Endothelial cell of umbilical vein (primary cell): ENCODE results near the gene GLMN. TPM values are rescaled to one million over a fixed set of nuclear protein-coding genes. Genes with fewer than 3 reads are reported as not detected.

ENCODE experiments used
- BruUV-seq: library from RNA; stranded (reverse); fragments of 400-500 nt; replicated peaks from 2 replicates; lab custom pipeline; 2021; lab: Mats Ljungman, UMichigan
- CTCF ChIA-PET: fragments of 300-600, 350-600 bp; sonication (Branson Sonifier 250); formaldehyde crosslinking; loops from one replicate; lab custom pipeline; 2021; ENCODE audit warnings: antibody characterized with exemption, inconsistent platforms; lab: Charles Lee
- POLR2A ChIA-PET: fragments of 300-600, 350-600 bp; sonication (Branson Sonifier 250); formaldehyde crosslinking; loops from one replicate; lab custom pipeline; 2021; ENCODE audit warnings: antibody characterized with exemption, inconsistent platforms; lab: Charles Lee
- DNase-seq: peaks from one replicate; pipeline ENCODE4 v3.0.0-alpha.2; 2011; ENCODE audit warnings: low read depth, low spot score
- FAIRE-seq: peaks from 2 replicates; lab custom pipeline; 2011; peaks lifted over from hg19 to GRCh38; lab: Jason Lieb, UNC
- H2AFZ ChIP-seq: 2 replicates; pipeline ENCODE4 v1.6.0; 2012; ENCODE audit warnings: low read depth, low read length, control low read depth, inconsistent platforms
- H3K27ac ChIP-seq: 2 replicates; pipeline ENCODE4 v1.5.1; 2011; ENCODE audit warnings: low read depth, mild to moderate bottlenecking, control low read depth, low read length, moderate library complexity; ENCODE audit not compliant: insufficient read depth
- H3K27me3 ChIP-seq, 2 experiments: 2 replicates each; pipeline versions ENCODE4 v1.6.0 to v1.6.1; 2011; ENCODE audit warnings: low read length in 2 of 2, mixed read lengths in 1 of 2; ENCODE audit not compliant: control insufficient read depth in 2 of 2, insufficient read depth in 2 of 2
- H3K36me3 ChIP-seq, 2 experiments: 2 replicates in 1 of 2; 3 replicates in 1 of 2; pipeline ENCODE4 v1.5.1; 2011; ENCODE audit warnings: low read length in 2 of 2, mild to moderate bottlenecking in 1 of 2, moderate library complexity in 1 of 2; ENCODE audit not compliant: control insufficient read depth in 2 of 2, insufficient read depth in 2 of 2; ENCODE audit errors: extremely low read depth in 1 of 2
- H3K4me1 ChIP-seq: 3 replicates; pipeline ENCODE4 v1.5.1; 2011; ENCODE audit warnings: mild to moderate bottlenecking, low read length; ENCODE audit not compliant: control insufficient read depth, insufficient read depth; ENCODE audit errors: extremely low read depth
- H3K4me2 ChIP-seq: 2 replicates; pipeline ENCODE4 v1.6.1; 2011; ENCODE audit warnings: low read length, control low read depth, mixed read lengths; ENCODE audit not compliant: insufficient read depth
- H3K4me3 ChIP-seq, 3 experiments: fragments of 200-600 bp in 1 of 3; sonication (generic), shearing (Covaris generic) in 1 of 3; replicated peaks in 1 of 3; 2 replicates each; pipeline ENCODE4 v1.5.1; 2011 to 2016; ENCODE audit warnings: control low read depth in 3 of 3, low read length in 3 of 3, mild to moderate bottlenecking in 2 of 3, inconsistent platforms in 1 of 3, low read depth in 1 of 3, moderate library complexity in 1 of 3; ENCODE audit not compliant: insufficient read depth in 1 of 3
- H3K79me2 ChIP-seq: 2 replicates; pipeline ENCODE4 v1.6.0; 2012; ENCODE audit warnings: low read length, inconsistent platforms; ENCODE audit not compliant: control insufficient read depth, insufficient read depth
- H3K9ac ChIP-seq: replicated peaks from 2 replicates; pipeline ENCODE3; 2011; ENCODE audit warnings: low read length, control low read depth; ENCODE audit not compliant: insufficient read depth; ENCODE audit errors: extremely low read depth
- H3K9me1 ChIP-seq: replicated peaks from 3 replicates; pipeline ENCODE4 v1.6.0; 2011; ENCODE audit warnings: mild to moderate bottlenecking, low read length; ENCODE audit not compliant: control insufficient read depth, insufficient read depth; ENCODE audit errors: extremely low read depth
- H3K9me3 ChIP-seq: replicated peaks from 2 replicates; pipeline ENCODE4 v1.5.1; 2012; ENCODE audit warnings: low read length, inconsistent platforms; ENCODE audit not compliant: control insufficient read depth, insufficient read depth
- H4K20me1 ChIP-seq: replicated peaks from 2 replicates; pipeline ENCODE3; 2011; ENCODE audit warnings: mild to moderate bottlenecking, low read length; ENCODE audit not compliant: control insufficient read depth, insufficient read depth; ENCODE audit errors: extremely low read depth
- EZH2 ChIP-seq: IDR thresholded peaks from 2 replicates; pipeline ENCODE4 v1.6.1; 2012; ENCODE audit warnings: borderline replicate concordance, low read depth, mild to moderate bottlenecking, moderate library complexity, low read length, inconsistent platforms; ENCODE audit not compliant: severe bottlenecking
- FOS ChIP-seq: IDR thresholded peaks from 2 replicates; pipeline ENCODE4 v1.6.1; 2011; ENCODE audit warnings: mild to moderate bottlenecking, low read length, moderate library complexity, borderline replicate concordance; ENCODE audit not compliant: insufficient read depth
- GATA2 ChIP-seq: IDR thresholded peaks from 2 replicates; pipeline ENCODE4 v1.7.0; 2011; ENCODE audit warnings: low read depth, mild to moderate bottlenecking, moderate library complexity, mixed read lengths, low read length; ENCODE audit not compliant: insufficient read length, insufficient read depth
- JUN ChIP-seq: IDR thresholded peaks from 2 replicates; pipeline ENCODE4 v1.6.1; 2011; ENCODE audit warnings: borderline replicate concordance, low read depth; ENCODE audit not compliant: insufficient read length, insufficient read depth
- MYC ChIP-seq: IDR thresholded peaks from one replicate; pipeline ENCODE4 v1.6.1; 2011; ENCODE audit warnings: mild to moderate bottlenecking, low read depth, low read length
- POLR2A ChIP-seq: IDR thresholded peaks from 2 replicates; pipeline ENCODE4 v1.6.1; 2012; ENCODE audit warnings: low read depth, mild to moderate bottlenecking, control low read depth, low read length
- POLR2AphosphoS5 ChIP-seq: IDR thresholded peaks from 2 replicates; pipeline ENCODE4 v1.6.1; 2012; ENCODE audit warnings: low read depth, mild to moderate bottlenecking, control low read depth, low read length, moderate library complexity; ENCODE audit not compliant: insufficient read depth
- dilution Hi-C: fragments of 300-500 bp; cut with MboI; formaldehyde crosslinking; loops from one replicate; pipeline ENCODE4 v1.15.0; 2019; ENCODE audit warnings: low sequenced_read_pairs; ENCODE audit not compliant: extremely low pct_ligation_motif_present
- intact Hi-C: fragments of 100-400 bp; cut with micrococcal nuclease; formaldehyde crosslinking; loops from one replicate; pipeline ENCODE4 v1.10.0; 2022
- polyA plus RNA-seq, 4 experiments: library from polyadenylated mRNA; depleted of rRNA in 3 of 4; stranded (reverse) in 3 of 4; unstranded in 1 of 4; fragments of >200 nt; gene quantifications; 2 replicates each; pipeline versions ENCODE4 v1.2.1 to v1.2.3, GENCODE V29; 2011 to 2012; ENCODE audit warnings: missing spikeins in 1 of 4
- total RNA-seq: library from RNA; stranded (reverse); gene quantifications from 2 replicates; pipeline ENCODE4 v1.2.3, GENCODE V29; 2021
- TF ChIP-seq, protein P1 (sequence below), 2 donors: IDR thresholded peaks; 1 replicate in 1 of 2; 2 replicates in 1 of 2; pipeline ENCODE4 v1.5.1; 2011; ENCODE audit warnings: low read length in 2 of 2, mild to moderate bottlenecking in 2 of 2, moderate library complexity in 2 of 2, control low read depth in 1 of 2, inconsistent platforms in 1 of 2, low read depth in 1 of 2; ENCODE audit not compliant: insufficient read depth in 1 of 2; ENCODE audit errors: extremely low read depth in 1 of 2
- TF ChIP-seq, protein P2 (sequence below): IDR thresholded peaks from 2 replicates; pipeline ENCODE4 v1.6.1; 2011; ENCODE audit not compliant: insufficient read depth, insufficient read length

GLMN gene
- total and polyA plus RNA-seq, 2 donors (not counting 3 experiments of a cell fraction or from before 2014, with no cell fraction given): 2.4 to 13.2 TPM

DNA sequence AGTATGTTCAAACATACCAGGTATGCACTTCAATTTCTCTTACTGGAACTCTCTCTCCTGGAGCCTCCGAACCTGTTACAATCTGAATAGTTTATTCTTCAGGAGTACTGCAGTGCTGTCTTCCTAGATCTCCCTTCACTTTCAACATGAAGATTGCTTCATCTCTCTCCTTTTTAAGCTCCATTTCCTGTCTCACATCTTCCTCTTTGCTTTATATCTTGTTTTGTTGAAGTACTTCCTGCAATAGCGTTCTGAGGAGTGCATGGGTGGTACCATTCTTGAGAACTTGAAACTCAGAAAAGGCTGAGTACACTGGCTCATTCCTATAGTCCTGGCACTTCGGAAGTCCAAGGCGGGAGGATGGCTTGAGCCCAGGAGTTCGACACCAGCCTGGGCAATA is 96.8 kb downstream of the GLMN start:
- no peaks in the 10 kb centered on the region for H3K79me2 ChIP-seq
- no peak overlapping the region for H3K27ac ChIP-seq
- no peaks in the 10 kb centered on the region for H4K20me1 ChIP-seq
- H3K4me1 ChIP-seq: no peaks in the 10 kb centered on the region
- BruUV-seq: no TSS peak
- H3K4me2 ChIP-seq: no peak overlapping the region
- H3K4me3 ChIP-seq: no peak overlapping the region
- dilution Hi-C loops (no loop called here), intact Hi-C loops (no loop called here)
- TF ChIP-seq MYC (no peak), POLR2AphosphoS5 (no peak), GATA2 (no peak), POLR2A (no peak), EZH2 (no peak), JUN (no peak), FOS (no peak)
- TF ChIP-seq, protein P1, sequence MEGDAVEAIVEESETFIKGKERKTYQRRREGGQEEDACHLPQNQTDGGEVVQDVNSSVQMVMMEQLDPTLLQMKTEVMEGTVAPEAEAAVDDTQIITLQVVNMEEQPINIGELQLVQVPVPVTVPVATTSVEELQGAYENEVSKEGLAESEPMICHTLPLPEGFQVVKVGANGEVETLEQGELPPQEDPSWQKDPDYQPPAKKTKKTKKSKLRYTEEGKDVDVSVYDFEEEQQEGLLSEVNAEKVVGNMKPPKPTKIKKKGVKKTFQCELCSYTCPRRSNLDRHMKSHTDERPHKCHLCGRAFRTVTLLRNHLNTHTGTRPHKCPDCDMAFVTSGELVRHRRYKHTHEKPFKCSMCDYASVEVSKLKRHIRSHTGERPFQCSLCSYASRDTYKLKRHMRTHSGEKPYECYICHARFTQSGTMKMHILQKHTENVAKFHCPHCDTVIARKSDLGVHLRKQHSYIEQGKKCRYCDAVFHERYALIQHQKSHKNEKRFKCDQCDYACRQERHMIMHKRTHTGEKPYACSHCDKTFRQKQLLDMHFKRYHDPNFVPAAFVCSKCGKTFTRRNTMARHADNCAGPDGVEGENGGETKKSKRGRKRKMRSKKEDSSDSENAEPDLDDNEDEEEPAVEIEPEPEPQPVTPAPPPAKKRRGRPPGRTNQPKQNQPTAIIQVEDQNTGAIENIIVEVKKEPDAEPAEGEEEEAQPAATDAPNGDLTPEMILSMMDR (IDR thresholded peaks at IDR 0.05; ENCODE audit: extremely low read depth in 1 of 2, insufficient read depth in 1 of 2, low read depth in 1 of 2, low read length in 2 of 2): no peak
- TF ChIP-seq, protein P2, sequence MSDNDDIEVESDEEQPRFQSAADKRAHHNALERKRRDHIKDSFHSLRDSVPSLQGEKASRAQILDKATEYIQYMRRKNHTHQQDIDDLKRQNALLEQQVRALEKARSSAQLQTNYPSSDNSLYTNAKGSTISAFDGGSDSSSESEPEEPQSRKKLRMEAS: no peak
- H3K9ac ChIP-seq: no peak overlapping the region
- DNase-seq (no peak), FAIRE-seq (no peak)
- H3K36me3 ChIP-seq: no peaks in the 10 kb centered on the region
- POLR2A ChIA-PET: no interaction called here
- H3K27me3 ChIP-seq: peaks cover 2% of the 10 kb centered on the region in 2 experiments
- H2AFZ ChIP-seq: no peak overlapping the region
- H3K9me3 ChIP-seq: no peaks in the 10 kb centered on the region
- CTCF ChIA-PET: no interaction called here
- no peaks in the 10 kb centered on the region for H3K9me1 ChIP-seq

Other genes starting within 250 kb of the GLMN start
- not detected in 2 replicates for gene SETSIP, start 223.6 kb downstream of the GLMN start, total RNA-seq
- gene SETSIP, start 223.6 kb downstream of the GLMN start, polyA plus RNA-seq: not detected in 2 replicates
- gene BTBD8, start 218.6 kb downstream of the GLMN start, total RNA-seq: 1.5 and 1.7 TPM in 2 replicates
- 0.24 and 0.36 TPM in 2 replicates for gene BTBD8, start 218.6 kb downstream of the GLMN start, polyA plus RNA-seq
- gene C1orf146, start 81.1 kb downstream of the GLMN start, total RNA-seq: not detected in 2 replicates
- gene C1orf146, start 81.1 kb downstream of the GLMN start, polyA plus RNA-seq: not detected in 2 replicates
- gene RPAP2, start 72 bp upstream of the GLMN start, total RNA-seq: 23.5 and 24.9 TPM in 2 replicates
- 4.3 and 4.4 TPM in 2 replicates for gene RPAP2, start 72 bp upstream of the GLMN start, polyA plus RNA-seq
- gene GFI1, start 187.9 kb upstream of the GLMN start, total RNA-seq: 0.11 and 0.14 TPM in 2 replicates
- gene GFI1, start 187.9 kb upstream of the GLMN start, polyA plus RNA-seq: 0.22 TPM in 2 replicates